NCI-H1105 (cell line): ENCODE measurements around the gene LIPE.
"Not testable (repeated sequence)": the region's sequence is repeated elsewhere in the genome, so short reads cannot be mapped to it uniquely, and the experiment has no call there.

Experiments used
- DNase-seq: peaks from one replicate; lab custom pipeline; 2025; lab: John Stamatoyannopoulos, UW

LIPE gene, protein sequence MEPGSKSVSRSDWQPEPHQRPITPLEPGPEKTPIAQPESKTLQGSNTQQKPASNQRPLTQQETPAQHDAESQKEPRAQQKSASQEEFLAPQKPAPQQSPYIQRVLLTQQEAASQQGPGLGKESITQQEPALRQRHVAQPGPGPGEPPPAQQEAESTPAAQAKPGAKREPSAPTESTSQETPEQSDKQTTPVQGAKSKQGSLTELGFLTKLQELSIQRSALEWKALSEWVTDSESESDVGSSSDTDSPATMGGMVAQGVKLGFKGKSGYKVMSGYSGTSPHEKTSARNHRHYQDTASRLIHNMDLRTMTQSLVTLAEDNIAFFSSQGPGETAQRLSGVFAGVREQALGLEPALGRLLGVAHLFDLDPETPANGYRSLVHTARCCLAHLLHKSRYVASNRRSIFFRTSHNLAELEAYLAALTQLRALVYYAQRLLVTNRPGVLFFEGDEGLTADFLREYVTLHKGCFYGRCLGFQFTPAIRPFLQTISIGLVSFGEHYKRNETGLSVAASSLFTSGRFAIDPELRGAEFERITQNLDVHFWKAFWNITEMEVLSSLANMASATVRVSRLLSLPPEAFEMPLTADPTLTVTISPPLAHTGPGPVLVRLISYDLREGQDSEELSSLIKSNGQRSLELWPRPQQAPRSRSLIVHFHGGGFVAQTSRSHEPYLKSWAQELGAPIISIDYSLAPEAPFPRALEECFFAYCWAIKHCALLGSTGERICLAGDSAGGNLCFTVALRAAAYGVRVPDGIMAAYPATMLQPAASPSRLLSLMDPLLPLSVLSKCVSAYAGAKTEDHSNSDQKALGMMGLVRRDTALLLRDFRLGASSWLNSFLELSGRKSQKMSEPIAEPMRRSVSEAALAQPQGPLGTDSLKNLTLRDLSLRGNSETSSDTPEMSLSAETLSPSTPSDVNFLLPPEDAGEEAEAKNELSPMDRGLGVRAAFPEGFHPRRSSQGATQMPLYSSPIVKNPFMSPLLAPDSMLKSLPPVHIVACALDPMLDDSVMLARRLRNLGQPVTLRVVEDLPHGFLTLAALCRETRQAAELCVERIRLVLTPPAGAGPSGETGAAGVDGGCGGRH

DNA sequence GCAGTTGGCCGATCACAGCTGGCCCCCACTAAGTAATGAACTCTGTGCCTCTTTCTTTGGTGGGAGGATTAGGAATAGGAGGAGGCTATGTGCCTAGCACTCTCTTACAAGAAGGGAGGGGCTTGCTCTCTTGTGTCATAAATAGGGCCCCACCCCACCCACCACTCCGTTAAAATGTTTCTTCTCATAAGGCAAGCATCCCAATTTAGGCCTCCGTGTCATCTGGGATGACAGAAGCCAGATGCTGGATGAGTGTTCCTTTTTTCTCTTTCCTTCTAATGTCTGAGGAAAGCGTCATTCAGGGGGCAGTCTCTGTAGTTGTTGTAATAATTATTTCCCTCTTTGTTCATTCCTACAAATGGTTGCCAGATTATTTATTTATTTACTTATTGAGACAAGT is at the start of gene LIPE:
TSS of gene LIPE (minus strand) at position 76 of the 400 bp plus-strand sequence. CDS start 239 bp downstream, outside the sequence.
- DNase-seq: no peak

DNA sequence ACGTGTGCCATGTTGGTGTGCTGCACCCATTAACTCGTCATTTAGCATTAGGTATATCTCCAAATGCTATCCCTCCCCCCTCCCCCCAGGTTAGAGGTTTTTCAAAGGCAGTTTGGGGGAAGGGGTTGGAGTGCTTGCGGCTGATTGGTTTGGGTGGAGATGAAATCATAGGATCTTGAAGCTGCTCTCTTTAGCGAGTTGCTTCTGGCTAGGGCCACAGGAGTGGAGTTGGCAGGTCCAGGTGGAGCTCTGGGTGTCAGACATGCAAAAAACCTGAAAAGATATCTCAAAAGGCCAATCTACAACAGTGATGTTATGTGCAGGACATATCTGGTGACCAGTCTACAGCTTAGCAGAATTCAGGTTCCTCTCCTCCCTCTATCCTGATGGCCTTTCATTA is 48.2 kb upstream of the LIPE start:
- no peak for DNase-seq

DNA sequence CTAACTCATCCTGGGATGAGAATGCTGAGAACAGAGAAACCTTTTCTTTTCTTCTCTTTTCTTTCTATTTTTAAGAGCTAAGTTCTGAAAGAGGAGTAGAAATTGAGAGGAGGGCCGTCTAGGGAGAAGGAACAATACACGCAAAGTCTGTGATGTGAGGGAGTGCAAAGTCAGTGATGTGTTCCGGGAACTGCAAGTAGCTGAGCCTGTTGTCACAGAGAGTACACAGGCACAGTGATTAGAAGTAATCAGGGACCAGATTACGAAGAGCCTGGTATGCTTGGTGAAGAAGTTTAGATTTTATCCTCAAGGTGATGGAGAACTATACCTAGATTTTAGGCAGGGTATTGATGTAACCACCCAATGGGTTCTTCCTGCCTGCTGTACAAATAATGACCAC is 47.6 kb upstream of the LIPE start:
- no peak for DNase-seq

DNA sequence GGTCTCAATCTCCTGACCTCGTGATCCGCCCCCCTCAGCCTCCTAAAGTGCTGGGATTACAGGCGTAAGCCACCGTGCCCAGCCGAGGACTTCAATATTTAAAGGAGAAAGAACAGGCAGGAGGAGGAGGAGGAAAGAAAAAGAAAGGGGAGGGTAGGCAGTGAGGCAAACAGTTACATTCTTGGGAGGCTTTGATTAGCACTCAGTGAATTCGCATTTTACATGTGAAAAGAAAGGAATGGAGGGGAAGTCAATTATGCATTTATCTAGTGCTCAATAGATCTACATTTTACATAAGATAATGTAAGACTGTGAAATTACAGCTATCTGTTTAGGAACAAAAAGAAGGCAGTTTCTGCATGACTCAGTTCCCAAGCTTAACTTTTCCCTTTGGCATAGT is 46.5 kb upstream of the LIPE start:
- DNase-seq: no peak

DNA sequence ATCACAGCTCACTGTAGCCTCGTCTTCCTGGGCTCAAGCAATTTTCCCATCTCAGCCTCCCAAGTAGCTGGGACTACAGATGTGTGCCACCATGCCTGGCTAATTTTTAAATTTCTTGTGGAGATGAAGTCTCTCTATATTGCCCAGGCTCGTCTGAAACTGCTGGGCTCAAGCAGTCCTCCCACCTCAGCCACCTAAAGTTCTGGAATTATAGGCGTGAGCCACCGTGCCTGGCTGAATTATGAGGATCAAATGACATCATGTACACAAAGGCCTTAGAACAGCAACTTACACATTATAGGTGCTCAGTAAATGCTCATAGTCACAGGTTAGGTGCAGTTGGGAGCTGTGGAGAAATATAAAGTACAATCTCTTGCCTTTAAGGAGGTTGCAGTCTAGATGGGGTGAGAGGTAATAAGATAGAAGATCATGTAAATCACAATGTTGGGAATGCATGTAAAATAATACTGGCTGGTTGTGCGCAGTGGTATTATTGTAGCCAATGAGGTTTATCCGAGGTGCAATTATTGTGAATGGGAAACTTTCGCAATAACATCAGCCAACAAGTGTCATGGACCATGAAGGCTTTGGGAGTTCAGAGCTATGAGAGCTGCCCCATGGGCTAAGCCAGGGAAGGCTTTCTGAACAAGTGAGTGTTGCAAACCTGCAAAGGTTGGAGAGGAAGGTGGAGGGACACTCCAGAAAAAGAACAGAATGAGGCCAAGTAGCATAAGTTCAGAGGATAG is 45.4 kb upstream of the LIPE start:
- DNase-seq: no peak

DNA sequence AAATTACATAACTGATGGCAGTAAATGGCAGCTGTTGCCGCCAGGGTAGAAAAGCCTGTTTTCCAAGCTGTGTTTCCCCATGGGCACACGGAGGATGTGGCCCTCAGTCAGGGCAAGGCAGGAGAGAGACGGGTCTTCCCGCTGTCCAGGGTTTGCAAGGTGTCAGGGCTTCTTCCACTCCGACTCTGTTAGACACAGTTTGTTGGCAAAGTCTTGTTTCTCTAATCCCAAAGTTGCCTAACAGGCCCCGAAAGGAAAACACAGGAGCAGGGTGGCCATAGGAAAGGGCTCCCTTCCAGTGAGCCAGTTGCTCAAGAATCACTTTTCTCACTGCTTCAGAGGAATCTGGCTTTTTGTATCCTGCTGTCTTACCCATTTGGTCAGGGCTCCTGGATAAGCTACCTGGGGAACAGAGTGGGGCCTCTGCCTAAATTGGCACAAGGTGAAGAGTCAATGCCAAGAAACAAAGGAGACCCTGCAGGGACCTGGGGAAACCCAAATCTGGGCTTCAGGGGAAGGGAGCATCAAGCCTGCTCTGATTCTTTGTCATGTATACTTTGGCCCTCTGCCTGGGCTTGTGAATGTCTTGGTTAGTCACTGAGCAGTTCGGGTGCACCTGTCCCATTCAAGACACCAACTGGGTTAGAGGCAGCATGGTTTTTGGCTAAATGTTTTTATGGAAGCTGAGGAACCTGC is 44.5 kb upstream of the LIPE start:
- DNase-seq: no peak

DNA sequence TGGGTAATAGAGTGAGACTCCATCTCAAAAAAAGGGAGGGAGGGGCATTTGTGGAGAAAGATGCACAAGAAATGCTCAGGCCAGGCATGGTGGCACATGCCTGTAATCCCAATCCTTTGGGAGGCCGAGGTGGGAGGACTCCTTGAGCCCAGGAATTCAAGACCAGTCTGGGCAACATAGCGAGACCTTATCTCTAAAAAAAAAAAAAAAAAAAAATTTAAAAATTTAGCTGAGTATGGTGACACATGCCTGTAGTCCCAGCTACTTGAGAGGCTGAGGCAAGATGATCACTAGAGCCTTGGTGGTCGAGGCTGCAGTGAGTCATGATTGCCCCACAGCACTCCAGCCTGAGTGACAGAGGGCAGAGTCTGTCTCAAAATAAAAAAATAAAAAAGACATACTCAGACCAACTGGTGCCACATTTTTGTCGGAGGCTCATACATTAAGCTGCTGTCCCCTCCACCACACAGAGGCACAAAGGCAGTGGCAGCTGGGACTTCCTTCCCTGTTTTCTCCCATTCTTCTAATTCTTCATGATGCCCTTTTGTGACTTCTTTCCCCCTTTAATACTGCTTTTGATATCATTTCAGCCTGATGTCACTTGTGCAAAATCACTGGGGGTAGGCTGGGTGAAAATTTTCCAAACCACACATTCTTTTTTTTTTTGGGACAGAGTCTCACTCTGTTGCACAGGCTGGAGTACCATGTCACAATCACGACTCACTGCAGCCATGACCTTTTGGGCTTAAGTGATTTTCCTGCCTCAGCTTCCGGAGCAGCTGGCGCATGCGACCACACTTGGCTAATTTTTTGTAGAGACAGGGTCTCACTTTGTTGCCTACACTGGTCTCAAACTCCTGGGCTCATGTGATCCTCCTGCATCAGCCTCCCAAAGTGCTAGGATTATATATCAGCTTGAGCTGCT is 42.4 kb upstream of the LIPE start:
- DNase-seq: no peak

DNA sequence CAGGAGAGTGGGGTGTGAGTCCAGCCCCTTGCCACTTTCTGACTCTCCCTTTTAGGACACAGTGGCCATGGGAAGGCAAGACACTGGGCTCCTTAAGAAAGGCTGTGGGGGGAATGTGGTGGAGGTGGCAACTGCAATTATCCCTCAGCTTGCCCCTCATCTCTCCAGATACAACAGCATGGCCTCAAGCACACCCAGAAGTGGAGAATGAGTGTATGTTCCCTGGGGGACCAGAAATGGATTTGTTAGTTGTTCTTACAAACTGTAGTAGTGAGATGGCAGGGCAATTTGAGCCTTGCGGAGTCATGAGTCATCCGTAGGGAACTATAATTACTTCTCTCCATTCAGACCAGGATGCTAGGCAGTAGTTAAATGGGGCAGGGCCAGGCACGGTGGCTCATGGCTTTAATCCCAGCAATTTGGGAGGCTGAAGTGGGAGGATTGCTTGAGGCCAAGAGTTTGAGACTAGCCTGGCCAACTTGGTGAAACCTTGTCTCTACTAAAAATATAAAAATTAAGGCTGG is 41.1 kb upstream of the LIPE start:
- DNase-seq: no peak

DNA sequence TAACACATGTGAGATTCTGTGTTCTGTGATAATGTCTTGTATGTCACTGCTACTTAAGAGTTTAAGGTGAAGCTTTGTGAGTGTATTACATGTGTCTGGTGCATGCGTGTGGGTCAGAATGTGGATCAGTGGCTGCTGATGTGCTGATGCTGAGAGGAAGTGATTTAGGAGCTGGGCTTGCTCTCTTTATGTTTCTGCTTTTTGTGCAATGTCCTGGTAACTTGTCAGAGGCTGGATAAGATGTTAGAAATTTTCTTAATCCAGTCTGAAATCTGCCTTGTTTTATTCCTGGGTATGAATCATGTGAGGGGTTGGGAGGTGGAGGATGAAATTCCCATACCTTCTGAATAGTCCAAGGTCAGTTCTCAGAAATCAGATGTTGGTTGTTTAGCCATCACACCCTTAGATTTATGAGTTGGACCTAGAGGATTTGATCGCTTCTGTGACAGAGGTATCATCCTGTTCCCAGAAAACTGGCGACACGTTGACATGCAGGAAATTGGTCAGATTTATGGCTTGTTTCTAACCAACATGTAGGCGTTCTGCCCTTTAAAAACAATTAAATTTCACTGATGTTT is 40.1 kb upstream of the LIPE start:
- DNase-seq: no peak

DNA sequence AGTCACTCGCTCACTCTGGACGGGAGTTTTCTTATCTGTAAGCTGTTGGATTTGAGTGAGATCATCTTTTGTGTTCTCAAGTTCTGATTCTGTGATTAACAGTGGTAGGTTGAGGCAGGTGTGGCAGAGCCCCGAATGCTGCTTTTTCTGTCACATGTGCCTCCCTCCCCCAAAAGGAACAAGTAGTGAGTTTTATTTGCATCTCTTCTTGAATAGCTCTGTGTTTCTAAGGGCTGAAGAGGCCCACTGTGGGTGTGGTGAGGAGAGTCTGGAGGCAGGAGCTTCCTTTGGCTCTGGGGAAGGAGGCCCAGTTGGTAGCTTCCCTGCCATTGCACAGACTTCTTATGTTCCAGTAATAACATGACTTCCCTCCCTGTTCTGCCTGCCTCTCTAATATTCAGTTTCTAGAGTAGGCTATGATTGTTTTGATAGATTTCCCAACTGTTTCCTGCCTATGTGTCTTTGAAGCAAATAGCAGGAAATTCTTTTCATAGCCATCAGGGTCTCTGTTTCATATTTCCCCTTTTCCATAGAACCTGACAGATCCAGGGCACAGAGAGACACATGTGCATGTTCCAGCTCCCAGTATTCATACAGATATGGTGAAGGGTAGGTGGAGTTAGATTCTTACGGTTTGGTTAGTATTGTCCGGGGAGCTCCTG is 39.5 kb upstream of the LIPE start:
- DNase-seq: no peak

DNA sequence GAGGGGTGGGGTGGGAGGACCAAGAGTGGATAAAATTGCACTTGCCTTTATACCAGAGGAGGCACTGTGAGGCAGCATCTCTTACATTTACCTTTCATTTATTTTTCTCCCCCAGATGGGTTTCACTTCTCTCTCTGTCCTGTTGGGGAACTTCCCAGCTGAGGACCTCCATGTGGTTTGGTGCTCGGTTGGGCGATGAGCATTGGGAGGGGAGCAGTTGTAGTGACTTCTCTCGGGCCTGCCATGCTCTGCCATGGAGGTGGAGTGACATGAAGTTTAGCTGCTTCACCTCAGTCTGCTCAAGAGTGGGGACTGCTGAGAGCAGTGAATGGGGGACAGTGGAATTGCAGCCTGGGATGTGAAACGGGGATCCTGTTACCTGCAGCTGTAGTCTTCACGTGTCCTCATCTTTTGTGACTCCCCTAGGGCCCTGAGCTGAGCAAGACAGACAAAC is 38.7 kb upstream of the LIPE start:
- no peak for DNase-seq

DNA sequence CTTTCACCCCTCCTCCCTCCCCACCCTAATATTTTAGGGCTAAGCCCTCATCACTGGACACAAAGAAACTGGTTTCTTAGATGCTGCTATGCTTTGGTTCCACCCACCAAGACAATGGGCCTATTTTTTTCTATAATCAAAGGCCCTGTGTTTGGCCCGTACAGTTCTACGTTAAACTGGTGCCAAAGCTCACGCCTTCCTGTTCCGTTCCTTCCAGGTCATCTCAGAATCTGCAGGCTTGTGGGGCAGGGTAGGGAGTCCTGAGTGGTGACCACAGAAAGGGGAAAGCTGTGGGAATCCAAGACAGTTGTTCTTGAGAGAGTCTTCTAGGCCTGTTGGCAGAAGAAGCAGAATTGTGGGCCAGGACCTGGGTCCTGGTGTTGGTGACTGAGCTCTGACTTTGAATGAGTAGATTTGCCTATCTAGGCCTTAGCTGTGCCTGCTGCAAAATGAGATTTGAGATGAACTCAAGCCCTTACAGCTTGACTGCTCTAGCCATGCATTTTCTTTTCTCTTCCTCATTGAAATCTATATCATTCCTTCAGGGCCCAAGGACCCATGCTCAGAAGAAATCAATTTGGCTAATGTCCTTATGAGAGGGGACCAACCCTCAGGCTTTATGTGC is 34.6 kb upstream of the LIPE start:
- no peak for DNase-seq

DNA sequence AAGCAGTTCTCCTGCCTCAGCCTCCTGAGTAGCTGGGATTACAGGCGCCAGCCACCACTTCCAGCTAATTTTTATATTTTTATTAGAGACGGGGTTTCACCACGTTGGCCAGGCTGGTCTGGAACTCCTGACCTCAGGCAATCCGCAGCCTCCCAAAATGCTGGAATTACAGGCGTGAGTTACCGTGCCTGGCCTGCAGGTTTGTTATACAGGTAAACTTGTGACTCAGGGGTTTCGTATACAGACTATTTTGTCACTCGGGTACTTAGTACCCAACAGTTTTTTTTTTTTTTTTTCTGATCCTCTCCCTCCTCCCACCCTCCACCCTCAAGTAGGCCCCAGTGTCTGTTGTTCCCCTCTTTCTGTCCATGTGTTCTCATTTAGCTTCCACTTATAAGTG is 34.0 kb upstream of the LIPE start:
- DNase-seq: not testable (repeated sequence)

DNA sequence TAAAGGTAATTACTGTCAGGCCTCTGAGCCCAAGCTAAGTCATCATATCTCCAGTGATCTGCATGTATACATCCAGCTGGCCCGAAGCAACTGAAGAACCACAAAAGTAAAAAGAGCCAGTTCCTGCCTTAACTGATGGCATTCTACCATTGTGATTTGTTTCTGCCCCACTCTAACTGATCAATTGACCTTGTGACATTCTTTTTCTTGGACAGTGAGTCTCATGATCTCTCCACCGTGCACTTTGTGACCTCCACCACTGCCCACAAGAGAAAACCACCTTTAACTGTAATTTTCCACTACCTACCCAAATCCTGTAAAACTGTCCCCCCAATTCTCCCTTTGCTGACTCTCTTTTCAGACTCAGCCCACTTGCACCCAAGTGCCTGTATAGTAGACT is 32.7 kb upstream of the LIPE start:
- no peak for DNase-seq

DNA sequence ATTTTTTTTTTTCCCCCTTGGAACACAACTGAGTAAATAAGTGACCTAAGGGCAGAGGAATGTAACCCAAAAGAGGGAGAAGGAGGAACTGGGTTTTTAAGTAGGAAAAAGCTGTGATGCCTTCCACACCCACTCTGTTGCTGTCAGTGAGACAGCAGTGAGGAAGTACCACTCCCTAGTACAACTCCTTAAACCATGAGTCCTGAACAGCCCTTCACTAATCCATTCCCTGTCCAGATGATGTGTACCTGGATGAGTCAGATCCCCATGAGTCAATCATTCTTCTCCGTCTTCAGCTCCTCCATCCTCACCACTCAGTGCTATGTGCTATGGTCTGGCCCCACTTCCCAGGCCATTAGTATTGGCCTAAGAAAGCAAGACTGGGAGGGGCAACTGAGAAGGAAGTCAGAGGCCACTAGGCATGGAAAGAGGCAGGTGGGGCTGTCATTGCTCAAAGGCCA is 28.5 kb upstream of the LIPE start:
- DNase-seq: no peak

DNA sequence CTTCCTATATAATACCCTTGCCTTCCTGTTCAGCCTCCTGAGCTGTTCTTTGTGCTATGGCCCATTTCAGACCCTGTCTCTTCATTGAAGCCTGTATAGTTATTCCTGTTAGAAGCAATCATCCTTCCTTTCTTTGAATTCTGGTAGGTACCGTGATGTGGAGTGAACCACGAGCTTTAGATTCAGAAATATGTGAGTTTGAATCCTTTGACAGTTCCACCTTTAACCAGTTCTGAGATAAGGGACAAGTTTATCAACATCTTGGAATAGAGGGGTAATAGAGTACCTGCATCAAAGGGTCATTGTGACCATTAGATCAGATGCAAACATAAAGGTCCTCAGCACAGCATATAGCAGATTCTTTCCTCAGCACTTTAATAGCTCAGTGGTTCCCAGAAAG is 27.9 kb upstream of the LIPE start:
- no peak for DNase-seq

DNA sequence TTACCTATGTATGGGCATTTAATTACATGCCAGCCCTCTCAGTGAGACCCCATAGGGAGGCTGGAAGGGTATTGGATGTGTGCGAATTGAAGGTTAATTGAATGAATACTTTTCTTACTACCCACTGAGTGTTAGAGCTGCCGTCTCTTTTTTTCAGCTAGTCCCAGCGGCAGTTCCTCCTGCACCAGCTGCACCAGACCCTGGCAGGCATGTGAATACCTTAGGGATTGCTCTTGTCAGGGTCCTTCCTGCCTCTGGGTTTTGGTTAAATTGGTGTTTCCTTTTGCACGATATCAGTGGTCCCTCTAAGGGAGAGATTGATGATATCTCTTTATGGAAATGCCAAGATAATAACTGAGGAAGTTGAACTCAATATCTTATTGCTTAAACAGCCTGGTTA is 25.4 kb upstream of the LIPE start:
- DNase-seq: no peak

DNA sequence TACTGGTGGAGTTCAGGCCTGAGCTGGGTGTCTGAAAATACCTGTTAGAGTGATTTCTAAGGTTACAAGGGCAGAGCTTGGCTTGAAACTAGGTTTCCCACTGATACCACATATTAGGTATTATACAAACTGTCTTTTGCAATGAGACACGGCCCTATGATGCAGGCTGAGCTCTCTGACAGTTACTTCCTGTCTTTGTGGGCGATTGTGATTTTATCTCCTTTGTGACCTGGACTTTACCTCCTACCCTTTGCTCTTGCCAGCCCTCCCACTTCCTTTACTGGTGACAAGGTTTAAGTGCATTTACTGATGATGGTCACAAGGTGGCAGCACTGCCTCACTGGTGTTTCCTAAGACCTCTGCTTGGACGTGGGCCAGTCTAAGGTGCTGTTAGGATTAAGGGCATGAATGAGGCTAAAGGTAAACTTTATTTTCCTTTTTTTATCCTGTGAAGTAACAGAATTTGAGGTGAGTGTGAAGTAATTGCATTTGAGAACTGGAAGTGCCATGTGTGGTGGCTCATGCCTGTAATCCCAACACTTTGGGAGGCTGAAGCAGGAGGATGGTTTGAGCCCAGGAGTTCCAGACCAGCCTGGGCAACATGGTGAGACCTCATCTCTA is 23.2 kb upstream of the LIPE start:
- DNase-seq: peak; percentile 78
